BE2C (cell line): ENCODE results near the gene TMEM14B.
"Not testable (repeated sequence)": the region's sequence is repeated elsewhere in the genome, so short reads cannot be mapped to it uniquely, and the experiment has no call there.

Source experiments
- DNase-seq: peaks from one replicate; pipeline ENCODE4 v3.0.0-alpha.2; 2020
- H3K27me3 ChIP-seq: fragments of 250-450 bp; sonication (Bioruptor Pico); 2 replicates; pipeline ENCODE4 v1.5.1; 2020; ENCODE audit warnings: mild to moderate bottlenecking
- H3K36me3 ChIP-seq: fragments of 250-450 bp; sonication (Bioruptor Pico); 2 replicates; pipeline ENCODE4 v1.5.1; 2020; ENCODE audit warnings: mild to moderate bottlenecking
- H3K4me1 ChIP-seq: fragments of 250-450 bp; sonication (Bioruptor Pico); 2 replicates; pipeline ENCODE4 v1.5.1; 2020
- H3K4me3 ChIP-seq: 2 replicates; pipeline ENCODE4 v1.5.1; 2011; ENCODE audit warnings: low read depth, low read length
- H3K9me3 ChIP-seq: fragments of 250-450 bp; sonication (Bioruptor Pico); 2 replicates; pipeline ENCODE4 v1.5.1; 2020
- CTCF ChIP-seq: IDR thresholded peaks from 2 replicates; pipeline ENCODE4 v1.5.1; 2012; ENCODE audit warnings: mild to moderate bottlenecking, low read depth, low read length

The TMEM14B gene

GRCh38 chr6:10730254-10730653, 17.4 kb upstream of the TMEM14B start:
- Histone ChIP-seq H3K9me3 (no peaks in the 10 kb centered on the region), H3K27me3 (no peaks in the 10 kb centered on the region), H3K36me3 (peaks cover 4% of the 10 kb centered on the region), H3K4me3 (no peak overlapping the region), H3K4me1 (no peaks in the 10 kb centered on the region)
- DNase-seq = no peak
- no peak for TF ChIP-seq CTCF

GRCh38 chr6:10733151-10733715, 14.4 kb upstream of the TMEM14B start:
- H3K9me3 ChIP-seq = no peaks in the 10 kb centered on the region
- no peaks in the 10 kb centered on the region for H3K27me3 ChIP-seq
- TF ChIP-seq CTCF = no peak
- H3K36me3 ChIP-seq = no peaks in the 10 kb centered on the region; the same call in 1 of the 2 replicates
- H3K4me1 ChIP-seq = no peaks in the 10 kb centered on the region
- DNase-seq = no peak
- H3K4me3 ChIP-seq = no peak overlapping the region

- TF ChIP-seq CTCF = no peak
- Histone ChIP-seq H3K27me3 (no peaks in the 10 kb centered on the region), H3K4me3 (no peak overlapping the region), H3K4me1 (no peaks in the 10 kb centered on the region), H3K9me3 (no peaks in the 10 kb centered on the region), H3K36me3 (no peaks in the 10 kb centered on the region; the same call in 1 of the 2 replicates)
- no peak for DNase-seq
Measured at GRCh38 chr6:10733863-10734262, 13.7 kb upstream of the TMEM14B start.

- H3K4me1 ChIP-seq = no peaks in the 10 kb centered on the region
- H3K27me3 ChIP-seq = no peaks in the 10 kb centered on the region
- H3K36me3 ChIP-seq = no peaks in the 10 kb centered on the region
- no peaks in the 10 kb centered on the region for H3K9me3 ChIP-seq
- DNase-seq = no peak
- no peak overlapping the region for H3K4me3 ChIP-seq
- no peak for TF ChIP-seq CTCF
Measured at GRCh38 chr6:10736731-10737130, 10.9 kb upstream of the TMEM14B start.

- no peaks in the 10 kb centered on the region for H3K36me3 ChIP-seq
- DNase-seq = no peak
- no peaks in the 10 kb centered on the region for H3K27me3 ChIP-seq
- H3K4me3 ChIP-seq = no peak overlapping the region
- no peaks in the 10 kb centered on the region for H3K9me3 ChIP-seq
- no peaks in the 10 kb centered on the region for H3K4me1 ChIP-seq
- TF ChIP-seq CTCF = no peak
Measured at GRCh38 chr6:10740061-10740460, 7.5 kb upstream of the TMEM14B start.

GRCh38 chr6:10741643-10742042, 6.0 kb upstream of the TMEM14B start:
- not testable (repeated sequence) for H3K36me3 ChIP-seq, DNase-seq, H3K9me3 ChIP-seq, H3K27me3 ChIP-seq, H3K4me1 ChIP-seq, H3K4me3 ChIP-seq

- no peaks in the 10 kb centered on the region for H3K36me3 ChIP-seq
- H3K4me1 ChIP-seq = peaks cover 3% of the 10 kb centered on the region; the same call in 1 of the 2 replicates
- H3K4me3 ChIP-seq = no peak overlapping the region
- TF ChIP-seq CTCF = no peak
- no peak for DNase-seq
- no peaks in the 10 kb centered on the region for H3K9me3 ChIP-seq
- H3K27me3 ChIP-seq = no peaks in the 10 kb centered on the region
Measured at GRCh38 chr6:10742251-10742650, 5.4 kb upstream of the TMEM14B start.
